GM21619 (cell line): ENCODE measurements around the gene TMEFF2.
"Not testable (repeated sequence)": the region's sequence is repeated elsewhere in the genome, so short reads cannot be mapped to it uniquely, and the experiment has no call there.

ENCODE experiments used
- ATAC-seq: cut with Tn5 transposase; IDR thresholded peaks from one replicate; pipeline ENCODE4 v1.9.1; 2021; ENCODE audit not compliant: unreplicated experiment

TMEFF2 gene

DNA sequence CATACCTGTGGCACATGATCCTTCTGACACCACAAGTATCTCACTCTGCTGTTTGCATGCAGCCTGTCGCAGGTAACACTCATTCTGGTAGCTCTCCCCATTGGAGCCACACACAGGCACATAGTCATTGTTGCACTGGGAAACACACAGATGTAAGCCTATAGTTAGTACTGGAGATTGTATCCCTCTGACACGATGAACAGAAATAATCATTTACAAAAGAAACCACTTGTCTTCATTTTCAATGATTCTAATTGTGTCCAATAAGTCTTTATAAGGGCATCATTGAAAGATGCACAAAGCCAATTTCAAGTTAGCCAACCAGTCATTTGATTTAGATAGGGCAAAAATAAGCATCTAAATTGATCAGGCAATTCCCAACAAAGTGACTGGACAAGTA lies 10.4 kb downstream of the TMEFF2 start:
- ATAC-seq, result no peak

DNA sequence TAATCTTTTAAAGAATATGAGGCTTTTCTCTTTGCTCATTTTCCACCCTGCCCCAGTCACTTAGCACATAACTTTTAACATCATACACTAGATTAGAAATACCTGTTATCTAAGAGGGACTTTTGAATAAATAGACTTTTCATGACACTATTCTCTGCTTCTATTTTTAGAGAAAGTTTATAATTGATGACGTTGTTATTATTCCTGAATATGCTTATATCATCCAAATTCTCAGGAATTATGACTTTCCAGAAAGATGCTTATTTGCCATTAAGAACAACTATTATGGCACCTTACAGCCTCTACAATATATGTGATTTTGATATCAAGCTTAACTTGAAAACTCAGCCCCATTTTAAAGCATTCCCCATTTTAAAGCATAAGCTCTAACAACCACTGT lies 11.4 kb downstream of the TMEFF2 start:
- no peak for ATAC-seq

DNA sequence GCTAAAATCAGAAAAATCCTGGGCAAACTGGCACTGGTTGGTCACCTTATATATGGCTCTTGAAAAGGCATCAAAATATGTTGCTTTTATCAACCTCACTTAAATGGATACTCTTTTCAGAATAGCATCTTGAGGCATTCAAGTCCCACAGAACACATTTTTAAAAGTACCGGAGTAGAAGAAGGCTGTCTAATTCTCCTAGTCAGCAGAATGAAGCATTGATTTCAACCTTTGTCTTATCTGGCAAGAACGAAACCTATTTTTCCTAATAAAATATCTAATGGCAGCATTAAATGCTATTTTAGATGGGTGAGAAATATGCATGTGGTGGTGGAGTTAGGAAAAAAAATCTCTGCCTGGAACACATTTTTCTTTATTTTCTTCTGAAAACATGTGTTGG lies 27.8 kb downstream of the TMEFF2 start:
- ATAC-seq, result no peak

DNA sequence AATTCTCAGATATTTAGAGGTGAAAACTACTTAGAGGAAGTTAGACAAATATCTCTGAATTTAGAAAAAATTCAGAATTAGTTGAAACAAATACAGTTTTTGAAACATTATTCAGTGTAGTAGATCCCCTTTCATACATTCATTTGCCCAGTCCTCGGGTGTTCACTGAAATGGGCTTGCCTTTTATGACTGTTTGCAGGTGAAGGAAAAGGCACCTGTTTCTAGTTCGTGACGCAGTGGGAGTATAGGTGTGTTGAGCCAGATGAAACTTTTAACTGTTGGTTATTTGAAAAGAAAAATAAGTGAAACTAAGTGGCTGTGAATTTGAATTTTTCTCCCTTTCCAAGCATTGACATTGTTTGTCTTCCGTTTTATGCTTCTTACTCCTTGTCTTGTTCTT lies 28.9 kb downstream of the TMEFF2 start:
- ATAC-seq, result no peak

DNA sequence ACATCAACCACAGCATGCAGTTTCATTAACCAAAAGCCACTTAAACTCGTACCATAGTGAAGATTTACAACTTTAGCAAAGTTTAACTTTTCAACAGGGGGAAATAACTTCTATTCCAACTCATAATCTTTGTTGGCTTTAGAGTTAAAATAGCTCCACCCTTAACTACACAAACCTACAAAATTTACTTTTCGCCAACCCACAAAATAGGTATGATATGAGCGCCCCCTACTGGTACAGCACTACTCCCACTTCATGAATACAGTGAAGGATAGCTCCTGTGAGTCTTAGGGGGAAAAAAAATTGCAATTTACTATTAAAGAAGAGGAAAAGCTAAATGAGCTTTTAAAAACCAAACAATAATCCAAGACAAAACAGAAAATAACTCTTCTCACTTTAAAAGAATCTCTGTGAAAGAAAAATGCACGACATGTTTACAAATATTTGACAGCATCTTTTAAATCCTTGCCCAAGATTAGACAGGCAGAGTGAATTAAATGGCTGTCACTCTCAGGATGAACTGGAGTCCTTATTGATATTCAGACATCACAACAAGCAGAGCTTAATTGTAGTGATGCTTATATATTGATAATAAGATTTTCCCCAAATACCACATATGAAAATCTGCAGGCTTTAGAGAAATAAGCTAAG lies 32.2 kb downstream of the TMEFF2 start:
- peak; percentile 77 for ATAC-seq

DNA sequence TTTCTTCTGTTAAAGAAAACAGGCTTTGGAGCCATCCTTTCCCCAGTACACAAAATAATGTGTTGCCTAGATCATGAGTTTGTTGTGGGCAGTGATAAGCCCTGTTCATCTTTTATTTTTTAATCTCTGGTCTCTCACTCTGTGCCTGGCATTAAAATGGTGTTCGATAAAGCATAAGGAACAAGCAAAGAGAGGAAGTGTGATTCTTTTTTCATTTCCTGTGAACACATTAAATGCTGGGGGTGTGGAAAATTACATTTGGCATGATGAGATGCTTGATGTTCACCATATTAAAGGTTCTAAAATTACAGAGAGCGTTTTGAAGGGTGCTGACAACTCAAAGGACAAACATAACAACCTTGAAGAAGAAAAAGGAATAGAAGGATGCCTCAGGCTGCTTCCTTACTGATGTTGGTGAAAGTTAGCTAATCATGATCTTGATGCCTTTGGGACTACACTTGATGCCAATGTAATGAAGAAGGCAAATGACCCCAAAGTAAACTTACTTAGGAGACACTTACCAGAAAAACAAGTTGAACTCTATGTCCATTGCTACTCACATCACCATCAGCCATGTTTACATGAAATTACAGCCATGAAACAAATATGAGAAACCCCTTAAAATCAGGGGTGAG lies 33.0 kb downstream of the TMEFF2 start:
- ATAC-seq, result no peak

DNA sequence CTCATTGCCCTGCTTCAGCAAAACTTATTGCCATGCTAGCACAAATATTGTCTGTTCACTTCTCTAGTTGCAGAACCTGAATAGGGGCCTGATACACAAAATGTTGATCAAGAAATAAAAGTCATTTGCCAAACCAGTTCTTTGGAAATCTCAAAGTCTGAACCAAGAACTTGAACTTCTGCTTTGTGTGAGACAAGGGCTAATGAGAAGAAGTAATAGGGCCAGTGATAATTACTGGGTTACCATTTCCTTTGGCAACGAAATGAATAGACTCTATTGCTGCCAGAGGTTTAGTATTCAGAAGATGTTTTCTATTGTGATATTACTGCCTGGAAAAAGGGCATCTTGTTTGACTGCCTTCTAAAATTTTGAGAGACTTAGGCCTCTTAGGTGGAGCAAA lies 35.0 kb downstream of the TMEFF2 start:
- ATAC-seq, result no peak

DNA sequence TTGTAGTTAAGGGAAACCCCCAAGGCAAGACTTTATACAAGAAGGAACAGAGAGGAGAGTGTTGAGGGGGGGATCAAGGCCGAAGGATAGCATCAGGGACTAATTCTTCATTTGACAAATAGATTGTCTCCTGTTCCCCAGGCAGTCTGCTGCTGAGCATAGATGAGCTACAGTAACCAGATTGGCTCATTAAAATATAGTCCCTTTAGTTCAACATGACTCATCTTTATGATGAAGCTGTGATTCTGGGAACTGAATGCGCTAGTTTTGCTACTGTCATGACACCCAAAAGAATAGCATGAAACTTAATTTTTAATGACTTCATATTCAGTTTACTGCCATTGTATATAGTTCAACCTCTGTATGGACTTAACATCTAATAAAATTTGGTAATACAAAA lies 35.5 kb downstream of the TMEFF2 start:
- ATAC-seq, result no peak

DNA sequence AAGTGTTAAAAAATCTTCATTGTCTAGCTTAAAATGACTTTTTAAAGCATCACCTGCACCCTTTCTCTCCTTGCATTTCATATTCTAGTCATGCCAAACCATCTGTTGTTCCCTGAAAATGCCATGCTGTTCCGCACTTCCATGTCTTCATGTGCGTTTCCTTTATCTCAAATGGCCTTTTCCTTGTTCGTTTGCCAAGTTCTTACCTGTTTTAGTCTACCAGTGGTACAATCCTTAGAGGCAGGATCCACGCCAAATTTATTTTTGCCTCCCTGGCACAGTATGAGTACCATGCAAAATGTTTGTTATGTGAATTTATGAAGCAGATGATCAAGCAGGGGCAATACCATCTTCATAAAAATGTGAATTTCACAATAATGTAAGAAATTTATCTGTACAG lies 37.0 kb downstream of the TMEFF2 start:
- no peak for ATAC-seq

DNA sequence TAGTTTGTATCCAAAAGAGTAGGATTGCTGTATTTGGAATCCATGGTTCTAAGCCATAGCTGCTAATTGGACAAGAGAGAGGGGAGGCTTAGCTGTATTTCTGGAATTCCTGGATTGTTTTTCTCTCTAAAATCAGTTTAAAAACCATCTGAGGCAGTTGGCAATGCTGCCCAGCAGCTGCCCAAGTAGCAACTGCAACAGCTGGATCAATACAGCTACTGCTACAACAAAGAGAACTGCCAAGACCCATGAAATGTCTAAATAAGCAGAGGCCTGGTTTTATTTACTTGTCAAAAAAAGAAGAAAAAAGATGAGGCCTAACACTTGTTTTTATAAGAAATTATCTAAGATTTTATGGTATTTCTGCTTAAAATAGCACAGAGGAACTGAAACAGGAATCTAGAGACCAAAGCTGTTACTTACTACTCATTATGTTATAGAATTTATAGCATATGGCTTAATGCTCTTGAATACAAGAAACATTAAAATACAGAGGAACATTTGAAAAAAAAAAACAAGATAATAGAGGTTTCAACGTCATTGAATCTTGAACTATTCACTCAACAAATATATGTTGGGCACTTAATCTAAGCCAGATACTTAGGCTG lies 39.1 kb downstream of the TMEFF2 start:
- ATAC-seq, result no peak

DNA sequence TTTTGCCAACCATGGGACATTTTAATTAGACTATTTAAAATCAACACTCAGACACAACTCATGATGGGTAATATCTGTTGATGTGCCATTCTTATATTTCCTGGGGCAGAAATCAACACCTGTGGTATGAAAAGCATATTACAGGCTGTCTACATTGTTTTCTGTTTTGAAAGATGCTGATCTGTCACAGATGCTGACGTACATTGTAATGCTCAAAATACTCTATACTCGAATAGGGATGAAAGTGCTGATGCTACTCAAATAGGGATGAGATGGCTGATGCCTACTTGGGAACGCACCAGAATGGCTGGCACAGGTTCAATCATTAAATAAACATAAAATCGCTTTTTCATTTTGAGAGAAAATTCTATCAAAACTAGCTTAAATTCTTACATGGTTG lies 41.2 kb downstream of the TMEFF2 start:
- ATAC-seq, result no peak

DNA sequence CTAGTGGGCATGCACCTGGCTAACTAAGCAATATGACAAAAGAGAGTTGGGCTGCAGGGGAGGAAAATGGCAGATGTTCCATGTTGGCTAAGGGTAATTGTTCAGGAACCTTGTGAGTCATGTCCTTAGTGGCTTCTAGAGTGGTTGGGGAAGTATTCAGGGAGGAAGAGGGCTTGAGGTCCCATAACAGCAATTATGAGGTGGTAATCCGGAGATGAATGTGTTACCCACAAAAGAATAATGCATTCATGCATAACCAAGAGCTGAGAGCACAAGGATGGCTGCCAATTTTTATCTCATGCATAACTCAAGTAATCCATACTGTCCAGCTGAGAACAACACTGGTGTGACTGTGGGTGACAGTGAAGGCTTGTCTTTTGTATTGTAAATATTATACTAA lies 42.9 kb downstream of the TMEFF2 start:
- peak; percentile 63 for ATAC-seq

DNA sequence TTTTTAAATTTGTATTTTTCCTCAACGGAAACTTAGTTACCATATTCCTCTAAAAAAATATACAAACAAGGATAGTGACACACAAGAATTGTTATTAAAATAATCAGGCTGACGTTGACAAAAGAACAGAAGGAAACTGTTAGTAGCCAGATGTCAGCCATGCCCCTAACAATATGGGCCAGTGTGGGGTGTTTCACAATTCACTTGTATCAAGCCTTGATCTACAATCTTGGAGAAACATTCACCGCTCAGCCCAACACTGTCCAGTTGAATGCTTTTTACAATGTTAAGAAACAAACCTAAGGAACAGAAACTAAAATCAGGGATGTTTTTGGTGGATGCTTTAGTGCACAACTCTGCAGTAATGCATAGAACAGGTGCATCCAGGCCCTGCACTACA lies 44.6 kb downstream of the TMEFF2 start:
- no peak for ATAC-seq

DNA sequence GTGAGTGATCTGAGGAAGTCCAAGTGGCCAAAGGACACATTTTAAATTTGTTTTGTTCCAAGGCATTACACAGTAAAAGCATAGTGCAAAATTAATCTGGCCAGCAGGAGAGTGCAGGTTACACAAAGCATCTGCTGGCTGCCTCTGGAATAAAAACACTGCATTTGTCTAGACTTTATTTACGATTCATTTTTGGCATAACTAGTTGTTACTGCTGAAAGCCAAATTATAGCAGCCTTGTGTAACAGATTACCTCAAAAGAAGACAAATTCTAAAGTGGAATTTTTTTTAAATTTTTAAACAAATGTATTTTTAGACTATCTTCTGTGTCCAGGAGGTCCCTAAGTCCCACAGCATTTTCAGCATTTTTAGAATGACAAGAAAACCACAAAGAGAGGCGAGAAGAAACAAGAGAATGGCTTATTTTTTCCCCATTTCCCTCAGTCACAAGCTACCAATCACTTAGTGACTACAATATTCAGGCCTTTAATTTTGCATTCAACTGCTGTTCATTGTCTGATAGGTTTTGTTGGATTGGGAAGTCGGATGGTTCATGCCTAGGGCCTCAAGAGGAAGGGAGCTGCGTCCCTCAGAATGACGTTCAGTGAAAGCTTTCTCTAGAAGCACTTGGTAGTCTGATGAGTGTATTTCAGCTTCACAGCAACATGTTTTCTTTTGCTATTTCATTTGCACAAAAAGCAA lies 46.0 kb downstream of the TMEFF2 start:
- ATAC-seq, result no peak

DNA sequence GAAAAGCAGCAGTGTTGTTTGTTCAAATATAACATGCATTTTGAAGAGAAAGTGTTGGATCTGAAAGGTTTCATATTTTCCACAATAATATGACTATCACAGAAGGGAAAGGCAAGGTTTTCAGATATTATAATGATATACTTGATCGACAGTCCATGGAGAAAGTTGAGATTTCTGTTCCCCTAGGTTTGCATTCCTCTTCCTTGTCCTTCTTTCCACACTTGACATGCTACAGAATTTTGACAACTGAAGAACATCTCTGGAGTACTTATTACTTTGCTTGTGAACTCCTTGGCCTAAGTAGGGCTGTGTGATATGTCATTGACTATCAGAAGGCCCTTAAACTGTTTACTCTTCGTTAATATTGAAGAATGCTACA lies 46.5 kb downstream of the TMEFF2 start:
- ATAC-seq, result no peak

DNA sequence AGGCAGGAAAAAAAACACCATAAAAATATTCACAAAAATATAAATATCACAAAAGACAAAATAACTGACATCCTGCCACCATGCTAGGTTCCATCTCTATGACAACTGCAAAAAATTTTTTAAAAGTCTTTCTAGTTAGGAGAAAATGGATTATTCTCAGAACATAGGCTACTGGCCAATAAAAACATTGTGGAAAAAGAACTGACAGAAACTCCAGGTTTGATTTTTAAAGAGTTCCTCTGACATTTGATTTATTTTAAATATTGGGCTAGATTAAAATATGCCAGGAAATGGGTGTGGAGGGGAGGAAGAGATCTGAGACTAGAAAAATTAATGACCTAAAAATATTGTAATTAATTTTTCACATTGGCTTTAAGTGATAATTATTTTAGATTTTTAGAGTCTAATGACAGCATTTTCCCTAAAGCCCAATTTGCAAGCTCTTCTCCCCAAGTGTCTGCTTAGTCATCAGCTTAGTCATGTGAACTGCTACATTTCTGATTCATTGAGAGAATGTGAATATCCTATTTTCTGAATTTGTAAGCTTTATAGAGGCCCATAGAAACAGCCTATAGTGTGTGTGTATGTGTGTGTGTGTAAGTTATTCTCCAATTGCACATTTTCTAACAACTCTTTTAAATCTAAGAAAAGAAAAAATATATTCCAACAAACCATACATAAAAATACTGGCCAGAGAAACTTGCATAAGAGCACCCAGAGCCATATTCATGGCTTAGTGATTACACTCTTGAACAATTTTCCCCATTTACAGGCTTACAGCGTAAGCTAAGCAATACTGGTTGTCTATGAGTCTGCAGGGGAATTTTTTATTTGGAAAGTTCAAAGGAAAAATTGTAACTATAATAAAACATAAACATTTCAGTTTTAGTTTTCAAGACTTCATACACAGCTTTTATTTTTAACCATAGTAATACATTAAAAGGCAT lies 48.4 kb downstream of the TMEFF2 start:
- no peak for ATAC-seq

DNA sequence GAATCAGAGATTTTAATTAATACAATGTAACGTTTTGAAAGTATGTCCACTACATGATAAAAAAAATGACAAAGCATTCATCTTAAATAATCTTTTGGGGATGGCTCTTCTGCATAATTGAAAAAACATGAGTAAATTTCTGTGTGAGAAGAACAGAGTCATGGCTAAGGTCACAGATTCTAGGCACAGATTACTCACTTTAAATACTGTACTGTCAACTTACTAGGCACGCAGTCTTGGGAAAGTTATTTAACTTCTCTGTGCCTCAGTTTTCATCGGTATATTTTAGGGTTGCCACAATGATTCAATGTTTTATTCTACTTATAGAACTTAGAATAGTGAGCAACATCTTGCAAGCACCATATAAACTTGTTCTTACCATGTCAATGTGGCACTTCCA lies 49.2 kb downstream of the TMEFF2 start:
- no peak for ATAC-seq

DNA sequence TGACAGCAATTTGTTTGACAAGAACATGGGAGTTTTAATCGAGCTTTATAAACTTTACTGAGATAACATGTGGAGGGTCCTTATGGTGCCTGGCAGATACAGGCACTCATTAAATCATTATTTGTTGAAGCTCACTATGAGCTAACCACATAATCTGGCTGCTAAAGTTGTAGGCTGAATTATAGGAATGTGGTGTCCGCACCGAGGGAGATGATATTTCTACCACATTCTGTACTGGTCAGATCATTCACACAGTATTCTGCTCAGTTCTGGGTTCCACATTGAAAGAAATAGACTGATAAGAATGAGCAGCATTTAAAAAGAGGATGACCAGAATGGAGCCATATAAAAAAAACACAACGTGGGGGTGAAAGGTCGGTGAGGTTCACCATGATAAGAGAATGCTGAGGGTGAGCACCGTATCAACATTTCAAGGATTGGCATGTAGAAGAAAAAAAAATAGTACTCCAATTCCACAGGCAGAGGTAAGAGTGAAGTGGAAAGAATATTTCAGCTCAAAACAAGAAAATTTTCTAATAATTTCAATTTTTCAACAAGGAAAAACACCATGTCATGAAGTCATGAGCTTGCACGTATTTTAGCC lies 54.4 kb downstream of the TMEFF2 start:
- no peak for ATAC-seq

DNA sequence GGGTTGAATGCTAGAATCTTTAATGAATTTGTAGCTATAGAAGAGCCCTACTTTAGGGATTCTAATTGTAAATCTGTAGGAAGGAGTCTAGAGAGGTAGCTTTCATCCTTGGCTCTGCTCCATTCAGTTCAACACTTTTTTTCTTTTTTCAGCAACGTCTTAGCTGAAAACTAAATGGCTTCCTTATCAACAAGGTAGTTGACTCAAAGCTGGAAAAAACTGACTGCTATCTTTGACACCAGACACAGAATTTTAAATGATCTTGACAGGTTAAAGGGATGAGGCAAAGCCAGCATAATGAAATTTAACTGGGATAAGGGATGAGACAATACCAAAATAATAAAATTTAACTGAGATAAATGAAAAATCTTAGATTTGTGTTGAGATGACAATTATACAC lies 54.9 kb downstream of the TMEFF2 start:
- no peak for ATAC-seq

DNA sequence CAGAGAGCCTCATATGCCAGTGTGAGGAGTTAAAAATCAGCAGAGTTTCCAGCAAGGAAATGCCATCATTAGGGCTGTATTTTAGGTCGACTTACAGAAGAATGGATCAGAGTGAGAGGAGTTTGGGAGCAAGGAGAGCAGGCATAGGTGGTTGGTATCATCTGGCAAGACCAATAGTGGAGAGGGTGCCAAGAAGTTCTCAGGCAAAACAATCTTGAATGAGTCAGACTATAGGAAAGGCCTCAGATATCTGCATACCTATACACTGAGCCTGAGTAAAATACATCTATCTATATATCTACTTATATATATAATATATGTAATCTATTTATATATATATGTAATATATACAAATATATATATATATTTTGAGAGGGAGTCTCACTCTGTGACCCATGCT lies 57.3 kb downstream of the TMEFF2 start:
- ATAC-seq, result no peak

DNA sequence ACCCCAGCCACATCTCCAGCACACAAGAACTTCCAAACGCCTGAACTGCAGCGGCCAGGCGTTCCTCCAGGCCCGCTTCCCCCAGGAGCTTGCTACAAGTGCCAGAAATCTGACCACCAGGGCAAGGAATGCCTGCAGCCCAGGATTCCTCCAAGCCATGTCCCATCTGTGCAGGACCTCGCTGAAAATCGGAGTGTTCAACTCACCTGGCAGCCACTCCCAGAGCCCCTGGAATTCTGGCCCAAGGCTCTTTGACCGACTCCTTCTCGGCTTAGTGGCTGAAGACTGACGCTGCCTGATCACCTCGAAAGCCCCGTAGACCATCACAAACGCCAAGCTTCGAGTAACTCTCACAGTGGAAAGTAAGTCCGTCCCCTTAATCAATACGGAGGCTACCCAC lies 62.1 kb downstream of the TMEFF2 start:
- ATAC-seq, result not testable (repeated sequence)
